ENCODE data around the gene ASIC2. TPM values are rescaled to one million over a fixed set of nuclear protein-coding genes. Genes with fewer than 3 reads are reported as not detected.

Gene ASIC2
- total RNA-seq, 1 experiment from 2014 or later = 0.74 TPM

GRCh38 chr17:33335491-33336173 lies 42.5 kb upstream of the ASIC2 start:
- no peak overlapping the region for H2AFZ ChIP-seq (ENCODE audit: low read length)
- DNase-seq = peak; percentile 69
- Mint-ChIP-seq H3K4me3 (no peak overlapping the region; a peak in 2 of 5 replicates), H3K27ac (peak overlapping the region in 1 of 3 experiments; percentile 85; a peak in 2 of 7 replicates), H3K4me1 (peaks cover 32 to 34% of the 10 kb centered on the region in 2 experiments), H3K27me3 (ENCODE audit: low read depth) (peaks cover 49% of the 10 kb centered on the region), H3K9me3 (peaks cover 0 to 3% of the 10 kb centered on the region in 2 experiments; a peak in 3 of 5 replicates), H3K36me3 (ENCODE audit: insufficient read depth in 1 of 3, low read depth in 3 of 3) (peaks cover 0 to 3% (median under 1%) of the 10 kb centered on the region in 3 experiments; a peak in 2 of 7 replicates)
- H3K4me2 ChIP-seq (ENCODE audit: insufficient read depth, insufficient read length, low read length) = no peak overlapping the region
- H3T11ph ChIP-seq (ENCODE audit: low read length) = no peak overlapping the region
- H3K4me1 ChIP-seq (ENCODE audit: insufficient read depth, low read length) = no peaks in the 10 kb centered on the region
- peak; percentile 57 for TF ChIP-seq CTCF (conservative IDR thresholded peaks at IDR 0.05)
- no peaks in the 10 kb centered on the region for H3K23me2 ChIP-seq (ENCODE audit: insufficient read length, low read depth, low read length, poor library complexity, severe bottlenecking)
- no peak overlapping the region for H3K23ac ChIP-seq (ENCODE audit: insufficient read length, low read depth, low read length)
- no peaks in the 10 kb centered on the region for H3K9me3 ChIP-seq (ENCODE audit: control insufficient read depth, low read depth, low read length)
- H4K20me1 ChIP-seq (ENCODE audit: control insufficient read depth, insufficient read depth, insufficient read length) = no peaks in the 10 kb centered on the region
- H2BK5ac ChIP-seq (ENCODE audit: insufficient read length, low read length) = no peak overlapping the region
- no peak overlapping the region for H4K8ac ChIP-seq (replicated peaks; ENCODE audit: insufficient read length, low read depth, low read length)
- no peak overlapping the region for H4K91ac ChIP-seq (ENCODE audit: insufficient read length, low read depth, low read length)
- no peaks in the 10 kb centered on the region; the same call in 1 of the 2 replicates for H3K27me3 ChIP-seq (ENCODE audit: insufficient read depth, low read length)
- no peak overlapping the region for H3K9ac ChIP-seq (ENCODE audit: extremely low read depth, insufficient read length, low read length)
- no peak overlapping the region for H2BK12ac ChIP-seq (ENCODE audit: insufficient read length, low read depth, low read length)
- no CpG with 5 or more reads among the region's 5 CpGs for WGBS (ENCODE audit: extremely low coverage, insufficient read length, low lambda C conversion rate)
- H3K14ac ChIP-seq (ENCODE audit: insufficient read depth, low read length) = no peak overlapping the region
- no peaks in the 10 kb centered on the region for H3K79me2 ChIP-seq (ENCODE audit: insufficient read depth, low read length)
- H2AK5ac ChIP-seq (ENCODE audit: insufficient read length, low read length) = no peak overlapping the region
- no peak overlapping the region for H2BK20ac ChIP-seq (ENCODE audit: low read depth, low read length, poor library complexity, severe bottlenecking)
- H3K56ac ChIP-seq (ENCODE audit: insufficient read length, low read depth, low read length) = no peak overlapping the region
- no peak overlapping the region for H4K5ac ChIP-seq (ENCODE audit: insufficient read length, low read depth, low read length)
- H3K79me1 ChIP-seq (ENCODE audit: insufficient read depth, low read depth, low read length, poor library complexity, severe bottlenecking) = no peaks in the 10 kb centered on the region
- H2BK120ac ChIP-seq (ENCODE audit: low read depth, low read length, poor library complexity, severe bottlenecking) = no peak overlapping the region
- no peak overlapping the region for H3K18ac ChIP-seq (ENCODE audit: insufficient read length, low read depth, low read length)
- H3K27ac ChIP-seq (ENCODE audit: insufficient read length, low read depth, low read length) = no peak overlapping the region
- no peak overlapping the region for H3K4ac ChIP-seq (ENCODE audit: low read depth, low read length)
- H2BK15ac ChIP-seq (ENCODE audit: low read depth, low read length) = no peak overlapping the region

Measured in H9 (cell line).